ENCODE measurements around the gene DMKN. TPM values are rescaled to one million over a fixed set of nuclear protein-coding genes. Genes with fewer than 3 reads are reported as not detected.

The DMKN gene, protein sequence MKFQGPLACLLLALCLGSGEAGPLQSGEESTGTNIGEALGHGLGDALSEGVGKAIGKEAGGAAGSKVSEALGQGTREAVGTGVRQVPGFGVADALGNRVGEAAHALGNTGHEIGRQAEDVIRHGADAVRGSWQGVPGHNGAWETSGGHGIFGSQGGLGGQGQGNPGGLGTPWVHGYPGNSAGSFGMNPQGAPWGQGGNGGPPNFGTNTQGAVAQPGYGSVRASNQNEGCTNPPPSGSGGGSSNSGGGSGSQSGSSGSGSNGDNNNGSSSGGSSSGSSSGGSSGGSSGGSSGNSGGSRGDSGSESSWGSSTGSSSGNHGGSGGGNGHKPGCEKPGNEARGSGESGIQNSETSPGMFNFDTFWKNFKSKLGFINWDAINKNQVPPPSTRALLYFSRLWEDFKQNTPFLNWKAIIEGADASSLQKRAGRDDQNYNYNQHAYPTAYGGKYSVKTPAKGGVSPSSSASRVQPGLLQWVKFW
- total RNA-seq: 17.4 TPM in 1 of 2 replicates, not detected in the other

DNA sequence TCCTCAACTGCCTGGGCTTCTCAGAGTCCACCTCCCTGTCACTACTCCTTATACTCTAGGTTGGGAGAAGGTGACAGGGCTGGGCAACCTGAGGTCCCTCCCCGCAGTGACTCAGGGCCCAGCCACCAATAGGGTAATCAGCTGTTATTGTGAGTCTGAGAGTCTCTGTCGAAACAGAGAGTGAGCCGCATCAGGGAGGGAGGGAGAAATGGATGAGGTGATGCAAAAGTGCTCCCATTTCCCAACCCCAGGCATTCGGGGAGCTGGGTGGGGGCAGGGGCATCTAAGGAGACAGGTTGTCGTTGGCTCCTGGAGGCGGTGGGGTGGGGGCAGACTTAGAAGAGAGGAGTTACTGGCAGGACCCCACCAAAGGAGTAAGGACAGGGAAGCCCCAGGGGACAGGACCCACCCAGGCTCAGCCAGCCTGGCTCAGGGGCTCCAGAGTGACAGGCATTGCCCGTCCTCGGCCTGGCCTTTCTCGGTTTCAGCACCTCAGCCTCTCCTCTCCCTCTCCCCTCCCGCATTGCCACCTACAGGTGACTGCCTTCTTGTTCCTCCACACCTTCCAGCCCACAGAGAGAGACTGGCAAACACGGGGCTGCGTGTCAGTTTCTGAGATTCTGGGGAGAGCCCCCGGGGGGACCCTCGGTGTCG lies at the start of gene DMKN:
Gene DMKN, minus strand, starts transcription at position 22 of the 654 bp plus-strand sequence. CDS start 174 bp downstream, outside the sequence.
- DNase-seq (ENCODE audit: extremely low read depth, low read depth, low spot score): no peak

DNA sequence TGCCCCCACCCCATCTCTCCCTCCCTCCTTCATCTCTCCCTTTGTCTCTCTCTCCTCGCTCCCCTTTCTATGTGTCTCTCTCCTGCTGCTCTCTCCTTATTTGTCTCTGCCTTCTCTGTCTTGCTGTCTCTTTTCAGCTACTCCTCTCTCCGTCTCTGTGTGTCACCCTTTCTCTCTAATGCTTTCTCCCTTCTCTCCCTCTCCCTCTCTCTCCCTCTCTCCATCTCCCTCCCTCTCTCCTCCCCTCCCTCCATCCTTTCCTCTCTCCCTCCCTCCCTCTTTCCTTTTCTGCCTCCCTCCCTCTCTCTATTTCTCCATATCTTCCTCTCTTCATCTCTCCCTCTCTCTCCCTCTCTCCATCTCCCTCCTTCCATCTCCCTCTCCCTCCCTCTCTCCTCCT lies 49.3 kb upstream of the DMKN start:
- no peak for DNase-seq (ENCODE audit: extremely low read depth, low read depth, low spot score)

DNA sequence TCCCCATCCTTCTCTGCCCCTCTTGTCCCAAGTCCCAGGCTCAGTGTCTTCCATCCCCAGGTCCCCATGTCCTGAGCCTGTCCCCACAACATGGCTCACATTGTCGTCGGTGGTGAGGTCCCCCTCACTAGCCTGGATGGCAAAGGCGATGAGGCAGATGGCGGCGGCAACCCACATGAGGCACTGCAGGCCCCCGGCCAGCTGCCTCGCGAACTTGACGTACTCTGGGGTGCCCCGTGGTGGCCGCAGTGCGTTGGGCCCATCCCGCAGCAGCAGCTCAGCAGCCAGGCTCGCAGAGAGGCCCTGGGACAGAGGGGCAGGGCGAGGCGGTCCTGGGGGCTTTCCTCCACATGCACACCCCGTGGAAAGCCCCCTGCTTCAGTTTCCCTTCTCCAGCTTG lies 48.9 kb upstream of the DMKN start:
- no peak for DNase-seq (ENCODE audit: extremely low read depth, low read depth, low spot score)

DNA sequence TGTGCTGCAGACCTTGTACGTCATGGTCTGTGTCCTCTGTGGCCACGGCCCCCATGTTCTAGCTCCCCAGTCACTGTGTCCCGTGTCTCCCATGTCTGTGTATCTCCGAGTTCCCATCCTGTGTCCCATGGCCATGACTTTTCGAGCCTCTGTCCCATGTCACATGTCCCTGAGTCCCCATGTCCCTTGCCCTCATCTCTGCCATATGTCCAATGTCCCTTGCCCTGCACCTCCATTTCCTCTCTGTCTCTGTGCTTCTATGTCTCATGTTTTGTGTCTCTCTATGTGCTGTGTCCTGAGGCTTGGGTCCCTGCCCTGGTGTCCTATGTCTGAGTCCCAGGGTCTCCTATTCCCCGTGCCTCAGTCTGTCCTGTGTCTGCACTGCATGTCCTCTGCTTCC lies 48.0 kb upstream of the DMKN start:
- no peak for DNase-seq (ENCODE audit: extremely low read depth, low read depth, low spot score)

DNA sequence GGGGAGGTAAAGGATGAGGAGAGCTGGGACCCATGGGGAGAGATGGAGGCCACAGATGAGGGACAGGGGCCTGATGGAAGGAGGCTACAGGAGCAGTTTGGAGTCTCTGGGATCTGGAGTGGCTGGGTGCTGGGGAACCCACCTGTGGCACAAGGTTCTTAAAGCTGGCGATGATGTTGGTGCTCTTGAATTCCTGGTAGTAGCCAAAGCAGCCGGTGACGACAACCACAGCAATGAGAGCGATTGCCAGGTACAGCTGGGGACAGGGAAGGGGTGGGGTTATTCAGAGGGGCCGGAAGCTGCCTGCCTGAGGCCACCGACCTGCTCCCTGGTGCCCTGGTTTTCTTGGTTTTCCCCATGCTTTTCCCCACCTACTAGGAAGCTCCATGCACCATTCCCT lies 47.2 kb upstream of the DMKN start:
- no peak for DNase-seq (ENCODE audit: extremely low read depth, low read depth, low spot score)

DNA sequence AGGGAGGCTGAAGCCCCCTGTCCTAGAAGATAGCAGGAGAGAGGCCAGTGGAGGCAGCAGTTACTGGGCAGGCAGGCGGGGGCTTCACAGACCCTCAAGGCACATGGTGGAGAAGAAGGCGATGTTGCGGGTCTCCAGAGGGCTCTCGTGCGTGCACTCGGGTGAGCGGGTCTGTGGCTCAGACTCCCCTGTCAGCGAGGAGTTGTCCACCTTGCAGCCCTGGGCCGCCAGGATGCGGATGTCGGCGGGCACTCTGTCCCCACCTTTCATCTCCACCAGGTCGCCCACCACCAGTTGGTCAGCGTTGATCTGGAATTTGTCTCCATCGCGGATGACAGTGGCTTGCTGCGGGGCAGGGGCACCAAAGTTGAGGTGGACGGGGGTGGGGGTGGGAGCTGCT lies 46.8 kb upstream of the DMKN start:
- DNase-seq (ENCODE audit: extremely low read depth, low read depth, low spot score): no peak

DNA sequence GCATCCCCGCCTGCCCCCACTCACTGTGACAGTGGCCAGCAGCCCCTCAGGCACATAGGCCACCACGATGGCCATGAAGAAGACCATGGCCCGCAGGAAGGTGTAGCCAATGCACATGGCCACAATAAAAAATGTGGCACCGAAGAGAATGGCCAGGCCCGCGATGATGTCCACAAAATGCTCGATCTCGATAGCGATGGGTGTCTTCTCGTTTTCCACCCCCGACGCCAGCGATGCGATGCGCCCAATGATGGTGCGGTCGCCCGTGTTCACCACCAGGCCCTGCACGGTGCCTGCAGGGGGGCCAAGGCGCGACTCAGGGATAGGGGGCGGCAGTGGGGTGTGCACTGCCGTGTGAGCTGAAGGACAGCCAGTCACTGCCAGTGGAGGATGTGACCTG lies 46.3 kb upstream of the DMKN start:
- no peak for DNase-seq (ENCODE audit: extremely low read depth, low read depth, low spot score)

DNA sequence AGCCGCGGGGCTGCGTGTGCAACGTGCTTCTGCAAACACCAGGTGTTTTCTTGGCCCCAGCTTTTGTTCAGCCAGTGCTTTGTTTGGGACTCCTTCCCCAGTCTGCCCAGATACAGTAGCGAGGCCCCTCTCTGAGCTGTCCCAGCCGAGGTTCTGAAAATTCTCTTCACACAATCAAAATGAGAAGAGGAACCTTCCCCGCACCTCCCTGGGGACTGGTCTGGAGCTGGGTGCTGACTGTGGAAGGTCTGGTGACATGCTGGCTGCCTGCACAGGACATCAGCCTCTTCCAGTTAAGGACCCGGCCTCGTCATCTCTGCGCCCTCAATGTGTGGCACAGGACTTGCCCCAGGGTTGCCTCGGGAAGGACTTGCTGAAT lies 45.8 kb upstream of the DMKN start:
- no peak for DNase-seq (ENCODE audit: extremely low read depth, low read depth, low spot score)

DNA sequence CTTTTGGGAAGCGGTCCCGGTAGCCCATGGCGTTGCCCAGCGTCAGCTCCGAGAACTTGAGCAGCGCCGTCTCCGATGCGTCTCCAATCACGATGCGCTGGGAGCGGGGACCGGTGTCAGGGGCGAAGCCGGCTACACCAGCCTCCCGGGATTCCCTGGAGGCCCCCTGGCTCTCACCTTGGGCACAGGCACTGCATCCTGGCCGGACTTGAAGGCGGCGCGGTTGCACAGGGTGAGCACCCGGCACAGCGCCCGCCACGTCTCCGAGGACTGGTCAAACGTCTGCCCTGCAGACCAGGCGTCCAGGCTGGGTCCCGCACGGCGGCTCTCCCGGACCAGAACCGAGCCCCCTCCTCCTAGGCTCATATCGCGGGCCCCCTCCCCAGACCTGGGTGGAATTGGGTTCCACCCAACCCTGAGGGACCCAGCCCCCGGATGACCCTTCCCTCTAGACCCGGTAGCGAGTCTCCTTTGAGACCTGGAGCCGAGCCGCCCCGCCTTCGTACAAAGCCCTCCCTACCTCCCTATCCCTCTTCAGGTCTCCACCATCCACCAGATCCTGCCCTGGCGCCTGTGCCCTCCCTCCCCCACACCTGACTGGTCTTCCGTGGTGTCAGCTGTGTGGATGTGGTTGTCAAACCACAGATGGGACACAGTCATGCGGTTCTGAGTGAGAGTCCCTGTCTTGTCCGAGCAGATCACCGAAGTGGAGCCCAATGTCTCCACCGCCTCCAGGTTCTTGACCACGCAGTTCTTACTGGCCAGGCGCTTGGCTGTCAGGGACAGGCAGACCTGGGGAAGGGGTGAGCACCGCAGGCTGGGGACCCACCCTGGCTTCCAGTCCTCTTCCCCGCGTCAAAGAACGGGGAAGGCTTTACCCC lies 45.2 kb upstream of the DMKN start:
- no peak for DNase-seq (ENCODE audit: extremely low read depth, low read depth, low spot score)

DNA sequence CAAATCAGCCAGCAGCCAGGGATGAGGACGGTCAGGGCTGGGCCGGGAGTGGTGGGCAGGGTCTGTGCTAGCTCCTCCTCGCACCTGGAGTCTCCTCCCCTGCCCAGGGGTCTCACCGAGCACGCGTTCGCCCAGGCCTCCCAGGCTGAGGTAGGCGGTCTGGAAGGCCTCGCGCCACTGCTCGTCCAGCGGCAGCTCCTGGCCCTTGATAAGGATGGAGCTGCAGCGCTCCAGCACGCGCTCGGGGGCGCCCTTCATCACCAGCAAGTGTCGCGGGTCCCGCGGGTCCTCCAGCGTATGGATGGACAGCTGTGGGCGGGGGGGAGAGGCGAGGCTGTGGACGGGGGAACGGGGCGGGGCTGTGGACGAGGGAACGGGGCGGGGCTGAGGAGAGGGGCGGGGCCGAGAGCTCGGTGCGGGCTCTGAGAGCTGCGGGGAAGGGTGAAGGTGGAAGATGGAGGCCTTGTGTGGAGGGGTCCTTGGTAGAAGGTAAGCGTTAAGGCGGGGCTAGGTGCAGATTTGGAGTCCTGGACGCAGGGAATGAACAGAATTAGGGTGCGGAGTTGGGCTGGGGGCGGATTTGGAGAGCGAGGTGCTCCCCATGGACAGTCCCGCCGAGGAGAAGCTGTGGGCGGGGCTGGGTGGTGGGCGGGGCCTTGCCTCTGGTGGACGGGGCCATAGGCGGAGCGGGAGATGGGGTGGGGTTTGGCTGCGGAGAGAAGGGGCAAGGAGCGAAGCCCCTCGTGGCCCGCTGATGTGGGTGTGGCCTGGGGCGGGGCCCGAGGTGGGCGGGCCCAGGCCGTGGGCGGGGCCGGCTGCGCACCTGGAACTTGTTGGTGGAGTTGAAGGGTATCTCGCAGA lies 44.3 kb upstream of the DMKN start:
- no peak for DNase-seq (ENCODE audit: extremely low read depth, low read depth, low spot score)

DNA sequence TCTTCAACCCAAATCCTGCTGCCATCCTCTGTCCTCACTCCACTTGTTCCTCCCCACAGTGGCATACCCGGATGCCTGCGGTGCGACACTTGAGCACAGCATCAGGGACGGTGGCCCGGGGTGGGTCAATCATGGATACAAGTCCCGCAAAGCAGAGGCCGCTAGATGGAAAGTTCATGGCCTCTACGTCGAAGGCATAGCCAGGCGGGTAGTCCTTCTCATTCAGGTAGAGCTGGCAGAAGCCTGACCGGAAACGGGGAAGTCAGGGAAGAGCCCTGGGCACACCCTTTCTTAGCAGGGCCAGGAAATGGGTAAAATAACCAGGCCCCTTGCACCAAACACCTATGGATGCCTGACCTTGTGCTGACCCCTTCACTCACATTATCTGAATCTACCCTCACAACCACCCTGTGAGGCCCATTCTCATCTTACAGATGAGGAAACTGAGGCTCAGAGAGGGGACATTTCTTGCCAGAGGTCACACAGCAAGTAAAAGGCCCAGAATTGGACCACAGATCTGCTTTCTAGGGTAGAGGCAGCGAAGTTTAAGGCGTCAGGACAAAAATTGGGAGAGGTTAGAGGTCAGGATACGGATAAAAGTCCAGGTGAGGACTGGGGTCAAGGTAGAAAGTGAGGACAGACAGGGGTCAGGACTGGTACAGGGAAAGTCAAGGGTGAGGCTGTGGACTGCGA lies 43.5 kb upstream of the DMKN start:
- DNase-seq (ENCODE audit: extremely low read depth, low read depth, low spot score): no peak

DNA sequence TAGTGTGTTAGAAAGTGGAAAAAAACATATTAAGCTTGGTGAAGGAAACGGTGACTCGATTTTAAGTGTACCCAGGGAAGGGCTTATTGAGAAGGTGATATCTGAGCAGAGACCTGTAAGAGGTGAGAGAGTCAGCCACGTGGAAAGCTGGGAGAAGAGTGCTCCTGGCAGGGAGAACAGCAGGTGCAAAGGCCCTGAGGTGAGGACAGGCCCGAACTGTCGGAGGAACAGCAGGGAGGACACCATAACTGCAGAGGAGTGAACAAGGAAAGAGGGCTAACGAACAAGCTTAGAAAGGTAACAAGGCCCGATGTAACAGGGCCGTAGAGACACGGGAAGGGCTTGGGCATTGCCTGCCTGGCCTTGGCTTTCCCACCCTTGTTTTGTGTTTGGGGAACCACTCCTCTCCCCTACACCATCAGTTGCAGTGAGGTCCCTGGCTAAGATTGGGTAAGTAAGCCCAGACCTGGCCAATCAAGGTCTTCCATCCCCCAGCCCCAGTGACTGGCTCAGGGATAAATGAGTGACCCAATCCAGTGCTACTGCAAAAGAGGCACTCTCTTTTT lies 42.7 kb upstream of the DMKN start:
- no peak for DNase-seq (ENCODE audit: extremely low read depth, low read depth, low spot score)

DNA sequence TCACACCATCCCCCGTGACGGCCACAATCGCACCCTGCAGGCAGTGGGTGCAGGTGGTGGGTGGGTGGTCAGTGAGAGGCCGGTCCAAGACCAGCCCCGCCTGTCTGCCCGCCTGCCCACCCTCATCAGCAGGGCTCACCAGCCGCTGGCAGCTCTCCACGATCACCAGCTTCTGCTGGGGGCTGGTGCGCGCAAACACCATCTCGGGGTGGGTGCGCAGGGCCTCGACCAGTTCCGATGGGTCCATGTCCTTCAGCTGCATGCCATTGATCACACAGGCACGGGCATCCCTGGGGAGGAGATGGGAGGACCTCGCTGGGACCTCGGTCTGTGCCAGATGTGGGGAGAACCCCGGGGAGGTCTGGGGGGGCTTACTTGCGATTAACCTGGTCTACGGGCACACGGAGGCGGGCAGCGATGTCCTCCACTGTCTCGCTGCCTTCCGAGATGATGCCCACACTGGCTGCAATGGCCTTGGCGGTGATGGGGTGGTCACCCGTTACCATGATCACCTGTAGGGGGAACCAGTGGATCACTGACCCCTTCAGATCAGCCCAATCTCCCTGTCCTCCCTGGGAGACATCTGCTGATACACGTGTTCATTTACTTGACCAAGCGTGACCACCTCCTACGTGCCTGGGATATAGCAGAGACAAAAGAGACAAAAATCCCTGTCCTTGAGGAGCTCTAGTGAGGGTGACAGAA lies 42.0 kb upstream of the DMKN start:
- no peak for DNase-seq (ENCODE audit: extremely low read depth, low read depth, low spot score)

DNA sequence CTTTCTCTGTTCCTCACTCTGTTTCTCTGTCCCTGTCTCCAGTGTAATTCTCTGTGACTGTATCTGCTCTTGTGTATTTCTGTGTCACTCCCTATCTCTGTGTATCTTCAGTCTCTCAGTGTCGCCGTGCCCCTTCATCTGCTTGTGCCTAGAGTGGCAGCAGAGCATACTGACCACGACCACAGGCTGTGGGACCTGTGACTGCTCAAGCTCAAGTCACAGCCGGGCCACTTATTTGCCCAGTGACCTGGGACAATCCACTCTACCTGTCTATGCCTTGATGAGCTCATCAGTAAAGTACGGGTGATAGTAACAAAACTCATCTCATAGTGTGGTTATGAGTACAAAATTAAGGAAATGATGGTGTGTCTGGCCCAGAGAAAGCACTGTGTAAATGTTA lies 40.6 kb upstream of the DMKN start:
- no peak for DNase-seq (ENCODE audit: extremely low read depth, low read depth, low spot score)

DNA sequence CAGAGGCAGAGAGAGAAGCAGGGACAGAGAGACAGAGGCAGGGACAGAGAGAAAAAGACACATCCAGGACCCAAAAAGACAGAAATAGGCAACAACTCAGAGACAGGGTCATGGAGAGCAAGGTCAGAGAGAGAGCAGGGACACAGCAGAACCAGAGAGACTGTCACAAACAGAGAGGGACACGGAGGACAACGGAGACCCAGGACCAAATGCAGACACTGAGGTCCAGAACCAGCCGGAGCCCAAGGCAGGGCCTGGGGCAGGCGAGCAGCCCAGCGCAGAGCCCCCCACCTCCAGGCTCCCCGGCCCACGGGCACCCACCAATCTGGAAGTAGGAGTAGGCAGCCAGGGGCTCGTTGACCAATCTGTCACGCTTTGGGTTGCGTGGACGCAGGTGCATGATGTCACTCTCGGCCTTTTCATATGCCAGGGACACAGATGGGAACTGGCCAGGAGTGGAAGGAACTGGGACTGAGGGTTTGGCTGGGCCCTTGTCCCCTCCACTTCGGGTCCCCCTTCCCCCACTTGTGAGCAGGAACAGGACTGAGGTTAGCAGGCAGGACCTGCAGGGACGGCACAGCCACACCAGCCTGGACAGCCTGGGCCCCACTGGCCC lies 40.0 kb upstream of the DMKN start:
- no peak for DNase-seq (ENCODE audit: extremely low read depth, low read depth, low spot score)

DNA sequence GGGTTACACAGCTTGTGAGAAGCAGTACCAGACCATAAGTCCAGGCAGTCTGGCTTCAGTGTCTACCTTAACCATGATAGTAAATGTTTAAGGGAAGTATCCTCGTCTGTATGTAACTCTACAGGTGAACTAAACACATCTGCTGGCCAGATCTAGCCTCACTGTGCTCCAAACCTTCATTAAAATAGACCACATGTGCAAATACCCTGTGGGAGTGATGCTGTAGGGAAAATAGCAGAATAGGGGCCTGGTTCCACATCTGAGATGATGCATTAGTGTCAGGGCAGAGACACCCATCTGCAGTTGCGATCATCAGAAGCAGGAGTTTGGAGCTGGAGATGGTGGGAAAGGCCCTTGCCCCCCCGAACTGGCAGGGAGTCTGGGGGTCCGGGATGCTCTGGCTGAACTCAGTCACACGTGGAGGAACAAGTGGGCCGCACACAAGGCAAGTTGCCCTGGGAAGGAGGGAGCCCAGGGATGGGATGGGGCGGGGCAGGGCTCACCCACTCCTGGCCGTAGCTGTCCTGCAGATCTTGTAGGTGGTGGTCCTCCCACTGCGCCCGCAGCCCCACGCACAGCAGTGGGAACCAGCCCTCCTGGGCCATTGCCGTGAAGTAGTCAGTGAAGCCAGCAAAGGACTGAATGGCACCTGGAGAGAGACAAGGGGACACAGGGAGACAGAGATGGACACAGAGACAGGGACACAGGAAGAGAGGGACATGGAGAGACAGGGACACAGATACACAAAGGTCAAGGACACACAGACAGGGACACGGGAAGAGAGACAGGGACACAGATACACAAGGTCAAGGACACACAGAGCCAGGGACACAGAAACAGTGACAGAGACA lies 39.3 kb upstream of the DMKN start:
- DNase-seq (ENCODE audit: extremely low read depth, low read depth, low spot score): no peak

DNA sequence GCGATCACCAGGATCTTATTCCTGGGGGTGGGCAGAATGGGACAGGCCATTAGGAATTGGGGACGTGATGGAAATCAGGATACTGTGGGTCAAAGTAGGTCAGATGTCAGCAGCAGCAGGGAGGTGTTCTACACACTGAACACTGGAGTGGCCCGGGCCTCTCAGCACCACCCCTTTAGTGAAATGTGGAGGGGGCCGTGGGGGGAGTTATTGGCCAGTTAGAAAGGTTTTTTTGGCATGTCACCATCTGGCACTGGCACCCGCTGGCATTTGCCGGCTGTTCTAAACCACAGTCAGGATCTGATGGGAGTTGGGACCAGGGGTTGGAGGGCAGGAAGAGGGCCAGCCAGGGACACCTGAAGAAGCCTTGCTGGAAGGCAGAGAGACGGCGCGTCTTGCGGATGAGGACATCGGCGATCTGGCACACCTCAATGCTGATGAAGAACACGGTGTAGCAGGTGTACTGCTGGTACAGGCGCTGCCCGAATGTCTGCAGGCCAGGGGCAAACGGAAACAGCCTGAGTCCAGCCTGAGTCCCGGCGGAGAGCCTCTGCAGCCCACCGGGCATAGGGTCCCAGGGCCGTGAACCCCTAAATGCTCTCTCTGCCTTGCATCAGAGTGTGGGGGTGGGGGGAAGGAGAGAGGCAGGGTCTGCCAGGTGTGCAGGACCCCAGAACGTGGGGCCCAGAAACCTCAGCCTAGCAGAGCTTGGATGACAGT lies 37.8 kb upstream of the DMKN start:
- no peak for DNase-seq (ENCODE audit: extremely low read depth, low read depth, low spot score)
